Measurements from ENCODE around the gene GALNT3.

Gene GALNT3

DNA sequence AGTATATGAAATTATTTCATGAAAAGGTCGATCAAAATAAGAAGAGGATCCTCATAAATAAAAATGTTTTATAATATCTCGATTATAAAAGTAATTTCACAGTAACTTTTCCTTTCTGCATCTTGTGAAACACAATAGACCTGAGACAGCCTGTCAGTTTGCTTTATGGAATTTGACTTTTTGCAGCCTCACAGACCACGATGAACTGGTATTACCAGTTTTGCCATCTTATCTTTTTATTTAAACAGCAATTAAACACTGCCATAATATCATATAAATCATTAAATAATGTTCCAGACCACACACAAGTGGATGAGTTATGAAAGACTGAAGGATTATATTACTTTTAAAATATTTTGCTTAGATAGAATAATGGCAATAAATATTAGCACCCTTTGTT lies 10.7 kb upstream of the GALNT3 start:
- Histone ChIP-seq H3K4me2 (ENCODE audit: insufficient read depth, low read length) (no peak overlapping the region), H4K20me1 (ENCODE audit: insufficient read depth, low read length) (no peaks in the 10 kb centered on the region), H3K27me3 (ENCODE audit: insufficient read depth, low read length, poor library complexity) (no peaks in the 10 kb centered on the region), H3K4me3 (ENCODE audit: low read depth in 1 of 2, low read length in 2 of 2) (no peak overlapping the region), H3K36me3 (ENCODE audit: insufficient read depth, low read length) (no peaks in the 10 kb centered on the region), H3K79me2 (ENCODE audit: insufficient read depth, low read length) (no peaks in the 10 kb centered on the region), H3K27ac (ENCODE audit: low read length) (no peak overlapping the region), H2AFZ (ENCODE audit: low read depth, low read length) (no peak overlapping the region), H3K4me1 (ENCODE audit: insufficient read depth, low read length) (no peaks in the 10 kb centered on the region), H3K9ac (ENCODE audit: low read depth, low read length) (no peak overlapping the region), H3K9me3 (ENCODE audit: insufficient read depth, low read length, severe bottlenecking) (no peaks in the 10 kb centered on the region)
- ATAC-seq (ENCODE audit: insufficient read depth, low read depth), result no peak
- TF ChIP-seq EZH2 (IDR thresholded peaks at IDR 0.05; ENCODE audit: borderline replicate concordance, low read depth, low read length, severe bottlenecking), result no peak
- TF ChIP-seq, protein P1, sequence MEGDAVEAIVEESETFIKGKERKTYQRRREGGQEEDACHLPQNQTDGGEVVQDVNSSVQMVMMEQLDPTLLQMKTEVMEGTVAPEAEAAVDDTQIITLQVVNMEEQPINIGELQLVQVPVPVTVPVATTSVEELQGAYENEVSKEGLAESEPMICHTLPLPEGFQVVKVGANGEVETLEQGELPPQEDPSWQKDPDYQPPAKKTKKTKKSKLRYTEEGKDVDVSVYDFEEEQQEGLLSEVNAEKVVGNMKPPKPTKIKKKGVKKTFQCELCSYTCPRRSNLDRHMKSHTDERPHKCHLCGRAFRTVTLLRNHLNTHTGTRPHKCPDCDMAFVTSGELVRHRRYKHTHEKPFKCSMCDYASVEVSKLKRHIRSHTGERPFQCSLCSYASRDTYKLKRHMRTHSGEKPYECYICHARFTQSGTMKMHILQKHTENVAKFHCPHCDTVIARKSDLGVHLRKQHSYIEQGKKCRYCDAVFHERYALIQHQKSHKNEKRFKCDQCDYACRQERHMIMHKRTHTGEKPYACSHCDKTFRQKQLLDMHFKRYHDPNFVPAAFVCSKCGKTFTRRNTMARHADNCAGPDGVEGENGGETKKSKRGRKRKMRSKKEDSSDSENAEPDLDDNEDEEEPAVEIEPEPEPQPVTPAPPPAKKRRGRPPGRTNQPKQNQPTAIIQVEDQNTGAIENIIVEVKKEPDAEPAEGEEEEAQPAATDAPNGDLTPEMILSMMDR (IDR thresholded peaks at IDR 0.05; ENCODE audit: borderline replicate concordance, extremely low read depth, low read length, poor library complexity, severe bottlenecking), result no peak
- DNase-seq, result no peak

DNA sequence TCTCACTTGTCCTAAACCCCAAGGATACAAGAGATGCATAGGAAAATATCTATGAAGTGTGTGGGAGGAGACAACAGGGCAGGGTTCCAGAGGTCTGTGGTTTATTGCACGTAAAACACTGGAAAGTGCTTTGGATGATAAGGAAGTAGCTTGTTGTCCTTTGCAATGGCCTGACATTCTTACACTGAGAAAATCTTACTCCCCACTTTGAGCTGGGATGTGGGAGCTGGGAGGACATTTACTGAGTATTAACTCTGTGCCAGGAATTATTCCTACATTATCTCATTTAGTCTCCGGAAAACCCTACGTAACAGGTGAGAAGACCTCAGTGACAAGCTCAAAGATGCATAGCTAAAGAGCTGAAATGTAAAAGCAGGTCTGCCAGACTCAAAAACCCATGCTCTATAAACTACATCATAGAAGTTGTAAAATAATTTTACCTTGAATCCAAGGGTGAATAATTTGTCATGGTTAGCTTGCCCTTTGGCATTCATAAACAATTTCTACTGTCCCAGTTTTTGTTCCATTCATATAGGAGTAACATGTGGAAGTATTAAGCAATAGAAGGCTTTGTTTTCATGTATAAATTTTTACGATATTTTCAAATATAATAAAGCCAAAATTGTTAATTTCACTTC lies 9.2 kb upstream of the GALNT3 start:
- Histone ChIP-seq H3K4me3 (ENCODE audit: low read depth in 1 of 2, low read length in 2 of 2) (no peak overlapping the region), H2AFZ (ENCODE audit: low read depth, low read length) (no peak overlapping the region)

GRCh38 chr2:165801176-165801575 lies 7.1 kb upstream of the GALNT3 start:
- no peak for DNase-seq
- H3K79me2 ChIP-seq (ENCODE audit: insufficient read depth, low read length), result no peaks in the 10 kb centered on the region
- TF ChIP-seq, protein P1 (IDR thresholded peaks at IDR 0.05; ENCODE audit: borderline replicate concordance, extremely low read depth, low read length, poor library complexity, severe bottlenecking), result no peak
- no peak for TF ChIP-seq EZH2 (IDR thresholded peaks at IDR 0.05; ENCODE audit: borderline replicate concordance, low read depth, low read length, severe bottlenecking)
- H3K27me3 ChIP-seq (ENCODE audit: insufficient read depth, low read length, poor library complexity), result no peaks in the 10 kb centered on the region
- ATAC-seq (ENCODE audit: insufficient read depth, low read depth), result no peak
- no peaks in the 10 kb centered on the region for H3K9me3 ChIP-seq (ENCODE audit: insufficient read depth, low read length, severe bottlenecking)
- H2AFZ ChIP-seq (ENCODE audit: low read depth, low read length), result no peak overlapping the region
- H4K20me1 ChIP-seq (ENCODE audit: insufficient read depth, low read length), result no peaks in the 10 kb centered on the region
- H3K4me1 ChIP-seq (ENCODE audit: insufficient read depth, low read length), result no peaks in the 10 kb centered on the region
- no peak overlapping the region for H3K9ac ChIP-seq (ENCODE audit: low read depth, low read length)
- no peaks in the 10 kb centered on the region for H3K36me3 ChIP-seq (ENCODE audit: insufficient read depth, low read length)
- no peak overlapping the region for H3K4me2 ChIP-seq (ENCODE audit: insufficient read depth, low read length)
- H3K4me3 ChIP-seq (ENCODE audit: low read depth in 1 of 2, low read length in 2 of 2), result no peak overlapping the region
- no peak overlapping the region for H3K27ac ChIP-seq (ENCODE audit: low read length)

More for the DNA sequence above, 9.2 kb upstream of the GALNT3 start:
- H3K9me3 ChIP-seq (ENCODE audit: insufficient read depth, low read length, severe bottlenecking), result no peaks in the 10 kb centered on the region
- H3K36me3 ChIP-seq (ENCODE audit: insufficient read depth, low read length), result no peaks in the 10 kb centered on the region
- ATAC-seq (ENCODE audit: insufficient read depth, low read depth) (no peak), DNase-seq (no peak)
- no peak overlapping the region for H3K9ac ChIP-seq (ENCODE audit: low read depth, low read length)
- H4K20me1 ChIP-seq (ENCODE audit: insufficient read depth, low read length), result no peaks in the 10 kb centered on the region
- TF ChIP-seq, protein P1 (IDR thresholded peaks at IDR 0.05; ENCODE audit: borderline replicate concordance, extremely low read depth, low read length, poor library complexity, severe bottlenecking), result no peak
- TF ChIP-seq EZH2 (IDR thresholded peaks at IDR 0.05; ENCODE audit: borderline replicate concordance, low read depth, low read length, severe bottlenecking), result no peak
- no peaks in the 10 kb centered on the region for H3K27me3 ChIP-seq (ENCODE audit: insufficient read depth, low read length, poor library complexity)
- H3K4me1 ChIP-seq (ENCODE audit: insufficient read depth, low read length), result no peaks in the 10 kb centered on the region
- no peak overlapping the region for H3K27ac ChIP-seq (ENCODE audit: low read length)
- no peak overlapping the region for H3K4me2 ChIP-seq (ENCODE audit: insufficient read depth, low read length)
- no peaks in the 10 kb centered on the region for H3K79me2 ChIP-seq (ENCODE audit: insufficient read depth, low read length)

Measured in DND-41 (cell line).